HEK293 (cell line): ENCODE data around the gene ERVK3-1.

Experiments
- CTCF ChIA-PET: fragments of 350-600 bp; formaldehyde crosslinking; extraction: SDS; loops from one replicate; lab custom pipeline; 2021; ENCODE audit warnings: antibody characterized with exemption; lab: Yijun Ruan, JAX
- POLR2A ChIA-PET: fragments of 300-600 bp; formaldehyde crosslinking; extraction: SDS; loops from one replicate; lab custom pipeline; 2020; ENCODE audit warnings: antibody characterized with exemption, inconsistent platforms; lab: Yijun Ruan, JAX
- H3K27ac ChIP-seq: fragments of 200-500 bp; sonication (Bioruptor generic); 2 replicates; pipeline ENCODE4 v1.5.1; 2014; ENCODE audit warnings: low read depth, low read length, control low read depth, inconsistent platforms; ENCODE audit errors: extremely low read depth
- H3K36me3 ChIP-seq, 2 experiments: fragments of 200-500 bp in 1 of 2; sonication (Bioruptor generic) in 1 of 2; 1 replicate in 1 of 2; 2 replicates in 1 of 2; pipeline ENCODE4 v1.5.1; 2014 to 2017; ENCODE audit warnings: inconsistent platforms in 2 of 2, low read length in 2 of 2; ENCODE audit not compliant: control insufficient read depth in 2 of 2, insufficient read depth in 1 of 2
- H3K4me1 ChIP-seq: fragments of 200-500 bp; sonication (Bioruptor generic); 2 replicates; pipeline ENCODE4 v1.5.1; 2014; ENCODE audit warnings: mild to moderate bottlenecking, low read length, inconsistent platforms; ENCODE audit not compliant: control insufficient read depth, insufficient read depth
- H3K4me3 ChIP-seq: 2 replicates; pipeline ENCODE4 v1.5.1; 2011; ENCODE audit warnings: low read depth, mild to moderate bottlenecking, control low read depth, low read length, moderate library complexity
- H3K9me3 ChIP-seq: fragments of 200-500 bp; sonication (Bioruptor generic); 2 replicates; pipeline ENCODE4 v1.5.1; 2014; ENCODE audit warnings: low read depth, low read length, inconsistent platforms; ENCODE audit not compliant: control insufficient read depth, insufficient read depth
- EGR2 ChIP-seq: fragments of 450-650 bp; formaldehyde crosslinking; IDR thresholded peaks from 2 replicates; pipeline ENCODE4 v1.5.1; 2016; ENCODE audit warnings: low read depth, missing biosample characterization, missing genetic modification characterization
- GFI1B ChIP-seq: fragments of 450-650 bp; formaldehyde crosslinking; IDR thresholded peaks from 2 replicates; pipeline ENCODE4 v1.5.1; 2016; ENCODE audit warnings: missing biosample characterization, missing genetic modification characterization
- GLI2 ChIP-seq: fragments of 450-650 bp; formaldehyde crosslinking; IDR thresholded peaks from 2 replicates; pipeline ENCODE4; 2017; ENCODE audit warnings: missing biosample characterization, missing genetic modification characterization, low read depth, borderline replicate concordance
- GLIS2 ChIP-seq: fragments of 450-650 bp; formaldehyde crosslinking; IDR thresholded peaks from 2 replicates; pipeline ENCODE4 v1.5.1; 2016; ENCODE audit warnings: missing biosample characterization, missing genetic modification characterization
- KLF8 ChIP-seq: fragments of 450-650 bp; formaldehyde crosslinking; IDR thresholded peaks from 2 replicates; pipeline ENCODE4 v1.5.1; 2016; ENCODE audit warnings: missing biosample characterization, missing genetic modification characterization
- OSR2 ChIP-seq: fragments of 450-650 bp; formaldehyde crosslinking; IDR thresholded peaks from 2 replicates; pipeline ENCODE4 v1.5.1; 2016; ENCODE audit warnings: missing biosample characterization, missing genetic modification characterization
- RBAK ChIP-seq: fragments of 450-650 bp; formaldehyde crosslinking; IDR thresholded peaks from 2 replicates; pipeline ENCODE4 v1.5.1; 2016; ENCODE audit warnings: missing biosample characterization, missing genetic modification characterization
- SCRT1 ChIP-seq: fragments of 450-650 bp; formaldehyde crosslinking; IDR thresholded peaks from 2 replicates; pipeline ENCODE4 v1.5.1; 2016; ENCODE audit warnings: missing biosample characterization, missing genetic modification characterization, borderline replicate concordance
- ZBTB48 ChIP-seq: fragments of 450-650 bp; formaldehyde crosslinking; IDR thresholded peaks from 2 replicates; pipeline ENCODE4 v1.5.1; 2016; ENCODE audit warnings: missing biosample characterization, missing genetic modification characterization
- ZBTB8A ChIP-seq: fragments of 450-650 bp; formaldehyde crosslinking; IDR thresholded peaks from 2 replicates; pipeline ENCODE4 v1.5.1; 2016; ENCODE audit warnings: missing biosample characterization, missing genetic modification characterization
- ZNF121 ChIP-seq: fragments of 450-650 bp; formaldehyde crosslinking; IDR thresholded peaks from 2 replicates; pipeline ENCODE4 v1.5.1; 2016; ENCODE audit warnings: missing biosample characterization, missing genetic modification characterization
- ZNF138 ChIP-seq: fragments of 450-650 bp; formaldehyde crosslinking; IDR thresholded peaks from 2 replicates; pipeline ENCODE4 v1.5.1; 2016; ENCODE audit warnings: missing biosample characterization, missing genetic modification characterization, borderline replicate concordance
- ZNF184 ChIP-seq: fragments of 450-650 bp; IDR thresholded peaks from 2 replicates; pipeline ENCODE4 v1.5.1; 2018; ENCODE audit warnings: missing biosample characterization, mild to moderate bottlenecking, missing genetic modification characterization
- ZNF2 ChIP-seq: fragments of 450-650 bp; formaldehyde crosslinking; IDR thresholded peaks from 2 replicates; pipeline ENCODE4 v1.5.1; 2016; ENCODE audit warnings: missing biosample characterization, missing genetic modification characterization
- ZNF23 ChIP-seq: fragments of 450-650 bp; formaldehyde crosslinking; IDR thresholded peaks from 2 replicates; pipeline ENCODE4 v1.5.1; 2016; ENCODE audit warnings: missing biosample characterization, missing genetic modification characterization, borderline replicate concordance
- ZNF335 ChIP-seq: fragments of 450-650 bp; formaldehyde crosslinking; conservative IDR thresholded peaks from 2 replicates; pipeline ENCODE4 v1.5.1; 2016; ENCODE audit warnings: missing biosample characterization, missing genetic modification characterization
- ZNF404 ChIP-seq: fragments of 450-650 bp; formaldehyde crosslinking; IDR thresholded peaks from 2 replicates; pipeline ENCODE4 v1.5.1; 2017; ENCODE audit warnings: missing biosample characterization, missing genetic modification characterization
- ZNF473 ChIP-seq: fragments of 450-650 bp; formaldehyde crosslinking; IDR thresholded peaks from 2 replicates; pipeline ENCODE4 v1.5.1; 2017; ENCODE audit warnings: missing biosample characterization, missing genetic modification characterization
- ZNF48 ChIP-seq: fragments of 450-650 bp; formaldehyde crosslinking; IDR thresholded peaks from 2 replicates; pipeline ENCODE4 v1.5.1; 2016; ENCODE audit warnings: missing biosample characterization, missing genetic modification characterization
- ZNF518A ChIP-seq: fragments of 450-650 bp; formaldehyde crosslinking; conservative IDR thresholded peaks from 2 replicates; pipeline ENCODE4 v1.5.1; 2016; ENCODE audit warnings: low read depth, missing biosample characterization, missing genetic modification characterization
- ZNF610 ChIP-seq: fragments of 450-650 bp; formaldehyde crosslinking; IDR thresholded peaks from 2 replicates; pipeline ENCODE4 v1.5.1; 2016; ENCODE audit warnings: missing biosample characterization, missing genetic modification characterization, borderline replicate concordance
- ZNF692 ChIP-seq: fragments of 450-650 bp; formaldehyde crosslinking; IDR thresholded peaks from 2 replicates; pipeline ENCODE4 v1.5.1; 2016; ENCODE audit warnings: missing biosample characterization, missing genetic modification characterization
- ZNF704 ChIP-seq: fragments of 450-650 bp; formaldehyde crosslinking; IDR thresholded peaks from 2 replicates; pipeline ENCODE4 v1.5.1; 2016; ENCODE audit warnings: missing biosample characterization, missing genetic modification characterization
- ZNF777 ChIP-seq: fragments of 450-650 bp; formaldehyde crosslinking; IDR thresholded peaks from 2 replicates; pipeline ENCODE4 v1.5.1; 2017; ENCODE audit warnings: missing biosample characterization, missing genetic modification characterization, borderline replicate concordance
- ZNF785 ChIP-seq: fragments of 450-650 bp; formaldehyde crosslinking; IDR thresholded peaks from 2 replicates; pipeline ENCODE4 v1.5.1; 2016; ENCODE audit warnings: missing biosample characterization, missing genetic modification characterization
- ZSCAN23 ChIP-seq: fragments of 450-650 bp; formaldehyde crosslinking; IDR thresholded peaks from 2 replicates; pipeline ENCODE4 v1.5.1; 2016; ENCODE audit warnings: missing biosample characterization, missing genetic modification characterization
- ZSCAN5A ChIP-seq: fragments of 450-650 bp; formaldehyde crosslinking; IDR thresholded peaks from 2 replicates; pipeline ENCODE4 v1.5.1; 2016; ENCODE audit warnings: missing biosample characterization, missing genetic modification characterization

The ERVK3-1 gene

GRCh38 chr19:58326501-58326913 lies 21.3 kb downstream of the ERVK3-1 start (continued):
- TF ChIP-seq ZNF518A (no peak), EGR2 (tag by site-specific recombination) (peak; percentile 77)

GRCh38 chr19:58326914-58327726 lies 21.9 kb downstream of the ERVK3-1 start, which contains the start of gene ZSCAN22:
ZSCAN22 (plus strand) TSS chr19:58326994; CDS start chr19:58334803, 7,809 bp downstream.
- H3K9me3 ChIP-seq: no peaks in the 10 kb centered on the region
- peak within 1 kb of the TSS; percentile 67; the same call in 1 of the 2 replicates for H3K27ac ChIP-seq
- peaks cover 3% of the 10 kb centered on the region; the same call in 1 of the 2 replicates for H3K4me1 ChIP-seq
- POLR2A ChIA-PET: interaction anchor here (0.6 to 2.1 kb wide), 20 partner anchors 9 to 249 kb away, joined by 3 to 38 read pairs (median 6); partner anchors contain the start of genes ERVK3-1, RPS5, TRIM28 and ZBTB45
- CTCF ChIA-PET: interaction anchor here (0.7 to 1.5 kb wide), 3 partner anchors 20 to 109 kb away, joined by 3 to 4 read pairs (median 3); no protein-coding TSS in a partner anchor
- H3K36me3 ChIP-seq: peaks cover 0 to 10% of the 10 kb centered on the region in 2 experiments; a peak in 2 of 3 replicates
- peak within 1 kb of the TSS; percentile 98 for H3K4me3 ChIP-seq
- TF ChIP-seq KLF8 (peak; percentile 95), ZSCAN23 (tag by site-specific recombination) (peak; percentile 76; the same call in 1 of the 2 replicates), ZNF48 (tag by site-specific recombination) (no peak), ZNF335 (tag by site-specific recombination) (peak; percentile 98), SCRT1 (no peak), GLI2 (tag by site-specific recombination) (no peak), ZNF610 (peak; percentile 83), EGR2 (tag by site-specific recombination) (0 out of 2 replicates have a peak, but pooled peaks have one; percentile 16), RBAK (tag by site-specific recombination) (no peak), ZNF121 (tag by site-specific recombination) (peak; percentile 67; the same call in 1 of the 2 replicates), ZNF138 (no peak), ZNF777 (tag by site-specific recombination) (peak; percentile 96; the same call in 1 of the 2 replicates), ZNF184 (tag by site-specific recombination) (no peak), ZNF785 (tag by site-specific recombination) (peak; percentile 85; the same call in 1 of the 2 replicates), ZNF704 (tag by site-specific recombination) (no peak), OSR2 (tag by site-specific recombination) (no peak), ZBTB48 (tag by site-specific recombination) (peak; percentile 81), ZBTB8A (tag by site-specific recombination) (peak; percentile 45; the same call in 1 of the 2 replicates), ZNF23 (tag by site-specific recombination) (0 out of 2 replicates have a peak, but pooled peaks have one; percentile 48), ZNF473 (no peak), GFI1B (tag by site-specific recombination) (no peak), ZNF404 (tag by site-specific recombination) (no peak), ZNF2 (tag by site-specific recombination) (peak; percentile 97), ZNF692 (tag by site-specific recombination) (peak; percentile 93), GLIS2 (tag by site-specific recombination) (peak; percentile 45; the same call in 1 of the 2 replicates), ZSCAN5A (tag by site-specific recombination) (peak; percentile 90; the same call in 1 of the 2 replicates)
